Stimulated activated CD8-positive, alpha-beta memory T cell treated with anti-CD3 and anti-CD28 coated beads, Interleukin-4, amount 100 ng/mL, for 4 hours (primary cell): Measurements from ENCODE around the gene BCL6.
A peak's percentile ranks its signal among the peaks of the same experiment; 100 is the strongest.
"Not testable (repeated sequence)": the region's sequence is repeated elsewhere in the genome, so short reads cannot be mapped to it uniquely, and the experiment has no call there.

Source experiments
- DNase-seq, 2 donors: peaks; one replicate each; pipeline ENCODE4 v3.0.0-alpha.2; 2020; ENCODE audit warnings: low read depth in 2 of 2, low spot score in 1 of 2

BCL6 gene

GRCh38 chr3:187681756-187682155 is 63.5 kb downstream of the BCL6 start:
- not testable (repeated sequence) for DNase-seq

- DNase-seq: peak; percentile 12 to 40
Observed at GRCh38 chr3:187679638-187680396, 65.5 kb downstream of the BCL6 start.

GRCh38 chr3:187678726-187679268 is 66.5 kb downstream of the BCL6 start:
- DNase-seq: no peak

- no peak for DNase-seq
Observed at GRCh38 chr3:187677604-187678003, 67.7 kb downstream of the BCL6 start.

GRCh38 chr3:187673012-187673411 is 72.3 kb downstream of the BCL6 start:
- no peak for DNase-seq
